ENCODE results near the gene NLRP5.

DNA sequence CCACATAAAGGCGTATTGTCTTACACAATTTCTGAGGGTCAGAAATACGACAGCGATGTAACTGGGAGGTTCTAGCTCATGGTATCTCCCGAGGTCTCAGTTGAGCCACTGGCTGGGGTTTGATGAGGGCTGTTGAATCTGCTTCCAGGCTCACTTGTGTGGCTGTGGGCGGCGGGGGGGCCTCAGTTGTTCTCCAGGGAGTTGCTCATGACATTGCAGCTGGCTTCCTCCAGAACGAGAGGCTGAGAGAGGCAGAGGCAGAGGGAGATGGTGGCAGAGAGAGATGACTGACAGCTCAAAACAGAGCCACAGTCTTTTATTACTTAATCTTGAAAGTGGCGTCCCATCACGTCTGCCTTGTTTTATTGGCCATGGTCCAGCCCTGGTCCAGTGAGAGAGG, 6.2 kb upstream of the NLRP5 start:
- TF ChIP-seq, protein P1, sequence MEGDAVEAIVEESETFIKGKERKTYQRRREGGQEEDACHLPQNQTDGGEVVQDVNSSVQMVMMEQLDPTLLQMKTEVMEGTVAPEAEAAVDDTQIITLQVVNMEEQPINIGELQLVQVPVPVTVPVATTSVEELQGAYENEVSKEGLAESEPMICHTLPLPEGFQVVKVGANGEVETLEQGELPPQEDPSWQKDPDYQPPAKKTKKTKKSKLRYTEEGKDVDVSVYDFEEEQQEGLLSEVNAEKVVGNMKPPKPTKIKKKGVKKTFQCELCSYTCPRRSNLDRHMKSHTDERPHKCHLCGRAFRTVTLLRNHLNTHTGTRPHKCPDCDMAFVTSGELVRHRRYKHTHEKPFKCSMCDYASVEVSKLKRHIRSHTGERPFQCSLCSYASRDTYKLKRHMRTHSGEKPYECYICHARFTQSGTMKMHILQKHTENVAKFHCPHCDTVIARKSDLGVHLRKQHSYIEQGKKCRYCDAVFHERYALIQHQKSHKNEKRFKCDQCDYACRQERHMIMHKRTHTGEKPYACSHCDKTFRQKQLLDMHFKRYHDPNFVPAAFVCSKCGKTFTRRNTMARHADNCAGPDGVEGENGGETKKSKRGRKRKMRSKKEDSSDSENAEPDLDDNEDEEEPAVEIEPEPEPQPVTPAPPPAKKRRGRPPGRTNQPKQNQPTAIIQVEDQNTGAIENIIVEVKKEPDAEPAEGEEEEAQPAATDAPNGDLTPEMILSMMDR (IDR thresholded peaks at IDR 0.05) = no peak
- TF ChIP-seq EZH2phosphoT487 (IDR thresholded peaks at IDR 0.05; ENCODE audit: borderline replicate concordance, low read depth) (no peak), RAD21 (IDR thresholded peaks at IDR 0.05; ENCODE audit: low read length) (no peak), TAF1 (IDR thresholded peaks at IDR 0.05; ENCODE audit: borderline replicate concordance, low read depth, low read length) (no peak), EP300 (IDR thresholded peaks at IDR 0.05; ENCODE audit: borderline replicate concordance in 1 of 2, low read depth in 1 of 2, low read length in 1 of 2) (no peak), RXRA (IDR thresholded peaks at IDR 0.05; ENCODE audit: borderline replicate concordance, low read depth) (no peak)
- TF ChIP-seq, protein P2, sequence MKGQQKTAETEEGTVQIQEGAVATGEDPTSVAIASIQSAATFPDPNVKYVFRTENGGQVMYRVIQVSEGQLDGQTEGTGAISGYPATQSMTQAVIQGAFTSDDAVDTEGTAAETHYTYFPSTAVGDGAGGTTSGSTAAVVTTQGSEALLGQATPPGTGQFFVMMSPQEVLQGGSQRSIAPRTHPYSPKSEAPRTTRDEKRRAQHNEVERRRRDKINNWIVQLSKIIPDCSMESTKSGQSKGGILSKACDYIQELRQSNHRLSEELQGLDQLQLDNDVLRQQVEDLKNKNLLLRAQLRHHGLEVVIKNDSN (IDR thresholded peaks at IDR 0.05; ENCODE audit: borderline replicate concordance, low read depth) = no peak
